Measurements from ENCODE around the gene OTOGL.
A peak's percentile ranks its signal among the peaks of the same experiment; 100 is the strongest.
"Not testable (repeated sequence)": the region's sequence is repeated elsewhere in the genome, so short reads cannot be mapped to it uniquely, and the experiment has no call there.

The OTOGL gene, protein sequence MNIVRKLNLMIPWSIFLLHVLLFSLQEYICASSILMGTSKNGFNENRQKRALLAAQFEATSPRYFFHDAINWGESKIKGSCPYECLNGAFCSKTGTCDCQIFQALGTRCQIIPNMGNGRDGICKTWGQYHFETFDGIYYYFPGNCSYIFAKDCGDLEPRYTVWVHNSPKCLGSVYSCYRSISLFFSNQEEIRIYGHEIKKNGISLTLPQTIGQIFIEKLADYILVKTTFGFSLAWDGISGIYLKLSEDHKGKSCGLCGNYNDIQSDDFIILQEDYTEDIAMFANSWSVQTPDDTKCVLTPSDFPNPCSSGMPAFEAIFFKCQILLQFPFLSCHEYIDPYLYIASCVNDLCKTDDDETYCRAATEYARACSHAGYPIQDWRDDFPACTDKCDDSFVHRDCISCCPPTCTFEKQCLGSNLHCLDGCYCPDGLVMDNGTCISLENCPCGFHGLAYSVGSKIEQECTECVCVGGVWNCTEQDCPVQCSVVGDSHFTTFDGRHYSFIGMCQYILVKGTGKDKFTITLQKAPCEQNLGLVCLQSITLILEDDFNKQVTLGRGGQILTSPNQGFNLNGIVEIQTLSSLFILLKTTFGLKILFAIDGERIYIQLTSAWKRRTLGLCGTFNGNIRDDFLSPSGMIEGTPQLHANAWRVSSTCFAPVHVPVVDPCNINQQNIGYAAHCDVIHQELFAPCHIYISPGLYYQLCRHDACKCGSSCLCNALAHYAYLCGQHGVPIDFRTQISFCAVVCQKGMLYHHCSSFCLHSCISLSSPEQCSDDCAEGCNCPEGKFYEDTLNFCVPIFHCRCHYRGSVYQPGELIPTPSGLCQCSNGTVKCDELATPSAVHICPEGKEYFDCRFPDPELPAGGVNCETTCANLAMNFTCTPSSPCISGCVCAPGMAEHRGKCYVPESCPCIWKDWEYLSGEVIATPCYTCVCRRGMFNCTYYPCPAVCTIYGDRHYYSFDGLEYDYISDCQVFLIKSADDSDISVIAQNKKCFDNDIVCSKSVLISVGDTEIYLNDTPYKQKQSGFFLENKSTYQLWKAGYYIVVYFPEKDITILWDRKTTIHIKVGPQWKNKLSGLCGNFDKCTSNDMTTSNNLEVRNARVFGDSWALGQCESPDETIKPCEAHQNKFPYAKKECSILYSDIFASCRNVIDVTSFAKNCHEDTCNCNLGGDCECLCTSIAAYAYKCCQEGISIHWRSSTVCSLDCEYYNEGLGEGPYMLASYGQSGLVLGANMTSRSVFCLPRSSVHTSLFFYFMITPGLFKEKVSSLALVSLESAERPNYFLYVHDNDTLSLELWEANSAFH (N-terminal part only)

DNA sequence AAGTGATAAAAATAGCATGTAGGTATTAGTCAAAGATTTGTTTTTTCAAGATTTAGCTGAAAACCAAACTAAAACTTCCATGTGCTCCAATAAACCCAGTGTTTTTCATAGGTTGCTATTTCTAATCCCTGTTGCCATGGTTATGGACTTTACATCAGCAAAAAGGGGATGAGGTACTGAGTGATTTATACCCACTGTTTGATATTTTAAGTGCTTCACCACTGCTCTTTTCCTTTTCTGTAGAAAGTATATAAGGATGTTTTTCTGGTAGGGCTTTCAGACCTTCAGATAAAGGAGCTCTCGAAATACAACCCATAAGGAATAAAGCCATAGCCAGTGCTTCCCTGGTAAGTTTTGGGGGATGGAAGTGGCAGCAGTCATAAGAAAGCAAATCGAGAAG is at the start of gene OTOGL:
Gene OTOGL, plus strand, starts transcription at position 279 of the 400 bp plus-strand sequence. CDS start 109,895 bp downstream, outside the sequence.
- no peak for FAIRE-seq

- no peak for FAIRE-seq
Measured at GRCh38 chr12:80050236-80050635, 49.1 kb upstream of the OTOGL start.

DNA sequence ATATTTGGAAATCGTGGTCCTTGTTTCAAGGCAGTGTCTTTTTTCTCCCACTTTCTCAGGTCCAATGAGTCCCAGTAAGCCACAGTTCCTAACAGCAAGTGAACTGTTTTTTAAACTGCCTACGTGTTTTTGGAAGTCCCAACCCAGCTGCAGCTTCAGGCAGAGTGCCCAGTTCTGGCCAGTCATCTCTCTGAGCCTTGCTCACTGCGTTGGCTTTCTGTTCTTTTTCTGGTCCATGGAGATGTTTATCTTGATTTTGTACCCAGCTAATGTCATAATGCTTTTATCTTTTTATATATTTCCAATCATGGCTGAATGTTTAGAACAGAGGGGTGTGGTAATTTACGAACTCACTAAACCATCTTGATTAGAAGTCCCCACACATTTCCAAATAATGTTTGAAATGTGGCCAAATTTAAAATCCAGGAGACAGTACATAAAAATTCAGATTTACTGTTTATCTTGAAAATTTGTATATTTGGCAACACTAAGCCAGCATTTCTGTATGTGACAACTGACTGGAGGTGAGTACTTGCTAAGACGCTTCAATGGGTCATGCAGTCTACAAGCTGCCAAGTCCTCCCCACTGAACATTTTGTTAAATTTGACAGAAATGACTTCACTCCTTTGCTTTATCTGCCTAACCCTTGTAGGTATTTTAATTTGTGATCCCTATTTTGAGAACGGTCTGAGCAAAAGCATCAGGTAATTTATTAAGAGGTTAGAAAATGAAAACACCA is 46.1 kb upstream of the OTOGL start:
- FAIRE-seq = no peak

DNA sequence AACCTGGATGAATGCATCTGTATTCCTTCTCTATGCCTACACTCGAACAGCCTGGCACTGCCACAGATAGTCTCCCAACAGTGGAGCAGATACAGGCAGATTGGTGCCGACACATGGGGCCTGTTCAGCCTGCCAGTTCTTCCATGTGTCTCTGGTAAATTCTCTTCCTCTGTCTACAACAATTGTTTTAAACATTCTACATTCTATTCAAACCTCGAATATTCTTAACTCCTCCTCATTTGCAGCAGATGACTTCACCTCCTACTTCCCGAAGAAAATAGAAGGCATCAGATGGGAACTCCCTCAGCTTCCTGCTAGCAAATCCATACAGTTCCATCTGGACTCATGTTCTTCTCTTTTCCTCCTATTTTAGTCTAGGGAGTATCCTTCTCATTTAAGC is 43.1 kb upstream of the OTOGL start:
- FAIRE-seq = no peak

DNA sequence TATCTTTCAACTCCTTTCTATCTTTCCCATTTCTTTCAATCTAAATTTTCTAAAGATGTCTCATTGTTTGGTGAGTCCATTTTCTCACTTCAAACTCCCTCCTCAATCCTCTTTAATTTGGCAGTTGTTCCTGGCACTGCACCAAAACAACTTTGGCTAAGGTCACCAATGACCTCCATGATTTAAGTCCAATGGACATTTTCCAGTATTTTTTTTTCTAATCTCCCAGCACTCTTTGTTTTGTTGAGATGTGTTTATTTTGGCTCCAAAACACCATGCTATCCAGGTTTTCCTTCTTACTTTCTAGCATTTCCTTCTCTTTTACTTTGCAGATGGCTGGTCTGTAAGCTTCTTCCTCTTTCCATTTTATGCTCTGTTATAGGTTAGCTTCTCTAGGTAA is 42.5 kb upstream of the OTOGL start:
- FAIRE-seq = no peak

GRCh38 chr12:80058586-80058985 is 40.8 kb upstream of the OTOGL start:
- FAIRE-seq = no peak

DNA sequence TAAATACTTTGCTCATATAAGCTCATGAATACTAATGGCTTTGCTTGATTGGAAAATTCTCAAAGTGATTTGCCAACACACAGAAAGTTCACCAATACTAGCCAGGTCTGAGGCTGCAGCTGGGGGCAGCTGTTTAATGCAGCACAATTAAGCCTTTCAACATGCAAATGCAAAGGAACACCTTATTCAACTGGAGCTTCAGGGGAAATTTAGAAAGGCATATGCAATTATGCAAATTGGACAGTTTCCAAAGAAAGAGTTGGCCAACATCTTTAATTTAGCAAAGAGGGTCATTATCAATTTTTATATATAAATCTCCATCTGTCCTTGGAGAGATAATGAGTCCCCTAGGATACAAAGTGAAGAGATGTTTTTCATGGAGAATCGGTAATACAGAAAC is 40.2 kb upstream of the OTOGL start:
- FAIRE-seq = no peak

- no peak for FAIRE-seq
Measured at GRCh38 chr12:80059875-80060274, 39.5 kb upstream of the OTOGL start.

DNA sequence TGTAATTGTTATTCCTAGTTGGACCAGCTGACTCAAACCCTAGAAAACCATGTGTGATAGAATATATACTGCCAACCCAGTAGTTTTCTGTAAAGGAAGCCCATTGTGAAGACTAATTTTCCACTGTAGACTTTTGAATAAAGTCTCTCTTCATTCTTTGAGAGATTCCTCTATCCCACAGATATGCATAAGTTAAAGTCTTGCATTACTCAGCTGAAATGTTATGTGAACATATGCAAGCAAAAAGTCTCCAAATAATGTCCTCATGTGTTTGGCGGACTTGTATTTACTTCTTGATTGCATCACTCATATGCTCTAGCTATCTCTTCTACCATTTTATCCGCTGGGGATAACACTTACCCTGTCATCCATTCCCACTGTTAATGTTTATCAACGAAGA is 35.1 kb upstream of the OTOGL start:
- no peak for FAIRE-seq

- FAIRE-seq = no peak
Measured at GRCh38 chr12:80064951-80065350, 34.4 kb upstream of the OTOGL start.

DNA sequence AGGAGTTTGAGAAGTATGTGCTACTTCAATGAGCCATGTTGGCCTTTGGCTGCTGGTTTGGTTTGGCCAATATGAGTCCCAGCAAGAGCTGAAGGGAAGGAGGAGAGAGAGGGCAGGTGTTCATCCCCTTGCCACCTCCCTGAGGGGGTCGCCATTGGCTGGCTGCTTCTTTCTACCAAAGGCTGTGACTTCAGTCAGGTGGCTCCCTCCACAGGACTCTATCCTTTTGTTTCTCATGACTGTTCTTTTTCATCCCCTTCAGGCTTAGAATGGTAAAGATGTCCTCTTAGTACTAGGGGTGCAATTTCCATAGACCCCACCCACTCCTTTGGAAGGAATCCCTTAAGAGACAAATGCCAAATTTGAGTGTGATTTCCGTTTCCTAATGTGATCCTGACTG is 31.2 kb upstream of the OTOGL start:
- FAIRE-seq = no peak

GRCh38 chr12:80083892-80084614 is 15.3 kb upstream of the OTOGL start:
- FAIRE-seq = not testable (repeated sequence)

- FAIRE-seq = no peak
Measured at GRCh38 chr12:80086025-80086424, 13.3 kb upstream of the OTOGL start.

DNA sequence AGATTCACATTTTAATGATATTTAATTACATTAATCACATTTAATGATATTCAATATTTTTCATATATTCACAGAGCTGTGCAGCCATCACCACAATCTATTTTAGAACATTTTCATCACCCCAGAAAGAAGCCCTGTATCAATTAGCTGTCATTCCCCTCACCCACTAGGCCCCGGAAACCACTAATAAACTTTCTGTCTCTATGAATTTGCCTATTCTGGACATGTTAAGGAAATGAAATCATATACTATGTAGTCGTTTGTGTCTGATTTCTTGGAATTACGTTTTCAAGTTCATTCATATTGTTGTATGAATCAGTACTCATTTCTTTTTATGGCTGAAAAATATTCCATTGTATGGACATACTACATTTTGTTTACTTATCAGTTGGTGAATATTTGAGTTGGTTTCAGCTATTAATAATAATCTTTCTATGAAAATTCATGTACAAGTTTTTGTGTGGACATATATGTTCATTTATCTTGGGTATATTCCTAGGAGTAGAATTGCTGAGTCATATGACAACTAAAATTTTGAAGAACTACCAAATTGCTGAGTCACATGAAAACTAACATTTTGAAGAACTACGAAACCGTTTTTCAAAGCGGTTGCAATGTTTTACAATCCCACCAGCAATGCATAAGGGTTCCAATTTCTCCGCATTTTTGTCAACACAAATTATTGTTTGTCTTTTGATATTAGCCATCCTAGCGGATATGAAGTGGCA is 11.7 kb upstream of the OTOGL start:
- no peak for FAIRE-seq

DNA sequence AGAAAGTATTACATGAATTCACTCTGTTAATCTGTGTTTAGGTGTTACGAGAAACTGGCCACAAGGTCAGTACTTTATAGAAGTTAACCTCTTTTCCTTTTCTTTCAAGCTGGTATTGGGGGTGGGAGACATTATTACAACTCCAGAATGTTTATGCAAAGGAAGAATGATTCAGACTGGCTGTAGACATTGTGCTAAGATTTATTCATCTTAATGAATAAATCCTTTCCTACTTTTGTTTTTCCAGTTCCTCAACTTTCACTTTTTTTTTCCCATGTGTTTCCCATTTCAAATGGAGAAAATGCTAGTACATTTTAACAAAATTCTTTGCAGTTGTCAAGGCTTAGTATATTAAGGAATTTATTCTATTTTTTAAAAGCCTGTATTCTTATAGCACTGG is 1.3 kb downstream of the OTOGL start:
- FAIRE-seq = peak; percentile 18

DNA sequence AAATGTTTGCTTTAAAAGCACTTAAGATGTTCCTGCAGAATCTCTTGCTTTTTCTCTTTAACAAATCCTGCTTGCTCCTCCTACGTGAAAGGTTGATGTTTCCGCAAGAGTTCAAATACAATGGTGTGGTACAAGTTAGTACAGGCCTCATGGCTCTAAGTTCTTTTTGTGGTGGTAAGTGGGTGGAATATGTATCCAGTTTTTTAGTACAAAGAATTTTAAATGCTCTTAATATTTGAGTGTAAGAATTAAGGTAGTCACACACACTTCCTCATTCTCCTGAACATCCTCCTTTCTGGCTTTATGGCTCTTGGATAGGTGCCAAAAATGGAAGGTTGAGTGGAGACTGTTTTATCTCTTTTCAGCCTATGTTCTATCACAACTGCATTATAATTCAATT is 1.8 kb downstream of the OTOGL start:
- no peak for FAIRE-seq

GRCh38 chr12:80107221-80107620 is 7.9 kb downstream of the OTOGL start:
- FAIRE-seq = no peak

DNA sequence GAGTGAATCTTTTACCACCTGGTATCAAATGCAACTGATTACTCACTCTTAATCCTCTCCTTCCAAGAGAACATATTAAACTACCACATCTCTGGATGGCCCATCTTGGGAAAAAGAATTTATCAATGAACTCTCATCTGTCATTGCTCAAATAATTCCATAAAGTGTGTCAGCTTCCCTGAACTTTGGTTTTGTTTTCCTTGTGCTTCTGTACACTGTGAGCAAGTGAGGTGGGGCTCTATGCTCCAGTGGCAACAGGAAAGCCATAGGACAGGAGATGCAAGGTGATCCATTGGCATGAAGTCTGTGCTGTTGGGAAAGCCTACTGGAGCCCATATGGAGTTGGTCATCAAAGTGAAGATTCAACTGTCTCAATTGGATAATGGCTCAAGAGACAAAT is 17.4 kb downstream of the OTOGL start:
- FAIRE-seq = no peak

GRCh38 chr12:80118565-80119324 is 19.4 kb downstream of the OTOGL start:
- no peak for FAIRE-seq

- no peak for FAIRE-seq
Measured at GRCh38 chr12:80120994-80121393, 21.7 kb downstream of the OTOGL start.

Measured in endometrium (tissue), 2 donors.